Keratinocyte (primary cell): ENCODE measurements around the gene RNU6-9. TPM values are rescaled to one million over a fixed set of nuclear protein-coding genes. Genes with fewer than 3 reads are reported as not detected.

Experiments used
- DNase-seq: peaks from one replicate; pipeline ENCODE4 v3.0.0-alpha.2; 2011; ENCODE audit warnings: low read depth, missing footprints, low spot score
- FAIRE-seq: peaks from 2 replicates; lab custom pipeline; 2011; peaks lifted over from hg19 to GRCh38; lab: Jason Lieb, UNC
- H2AFZ ChIP-seq: 2 replicates; pipeline ENCODE4 v1.6.0; 2012; ENCODE audit warnings: low read length, control low read depth, inconsistent platforms; ENCODE audit not compliant: control insufficient read depth
- H3K27ac ChIP-seq: 2 replicates; pipeline ENCODE4 v1.5.1; 2011; ENCODE audit warnings: low read length; ENCODE audit not compliant: control insufficient read depth, insufficient read depth
- H3K27me3 ChIP-seq: 3 replicates; pipeline ENCODE4 v1.6.0; 2011; ENCODE audit warnings: low read length; ENCODE audit not compliant: control insufficient read depth, insufficient read depth; ENCODE audit errors: extremely low read depth
- H3K36me3 ChIP-seq, 2 experiments: 2 replicates in 1 of 2; 3 replicates in 1 of 2; pipeline ENCODE4 v1.5.1; 2011; ENCODE audit warnings: low read length in 2 of 2, mild to moderate bottlenecking in 1 of 2; ENCODE audit not compliant: control insufficient read depth in 2 of 2, insufficient read depth in 2 of 2; ENCODE audit errors: extremely low read depth in 1 of 2
- H3K4me1 ChIP-seq: 3 replicates; pipeline ENCODE4 v1.5.1; 2011; ENCODE audit warnings: low read length; ENCODE audit not compliant: control insufficient read depth, insufficient read depth; ENCODE audit errors: extremely low read depth
- H3K4me2 ChIP-seq: 3 replicates; pipeline ENCODE4 v1.6.0; 2011; ENCODE audit warnings: low read depth, low read length; ENCODE audit not compliant: control insufficient read depth, insufficient read depth; ENCODE audit errors: extremely low read depth
- H3K4me3 ChIP-seq, 3 experiments: fragments of 200-600 bp in 1 of 3; sonication (generic) in 1 of 3; 2 replicates in 2 of 3; 3 replicates in 1 of 3; pipeline ENCODE4 v1.5.1; 2011 to 2016; ENCODE audit warnings: low read length in 3 of 3, mild to moderate bottlenecking in 3 of 3, control low read depth in 2 of 3, inconsistent platforms in 1 of 3, low read depth in 1 of 3, mixed read lengths in 1 of 3, mixed run types in 1 of 3, moderate library complexity in 1 of 3; ENCODE audit not compliant: control insufficient read depth in 2 of 3, insufficient read depth in 2 of 3; ENCODE audit errors: extremely low read depth in 1 of 3
- H3K79me2 ChIP-seq: 2 replicates; pipeline ENCODE4 v1.6.0; 2012; ENCODE audit warnings: low read length; ENCODE audit not compliant: control insufficient read depth, insufficient read depth
- H3K9ac ChIP-seq: 3 replicates; pipeline ENCODE4 v1.6.0; 2011; ENCODE audit warnings: low read length; ENCODE audit not compliant: control insufficient read depth, insufficient read depth; ENCODE audit errors: extremely low read depth
- H3K9me1 ChIP-seq: 3 replicates; pipeline ENCODE4 v1.6.0; 2011; ENCODE audit warnings: low read length; ENCODE audit not compliant: control insufficient read depth, insufficient read depth; ENCODE audit errors: extremely low read depth
- H3K9me3 ChIP-seq: 2 replicates; pipeline ENCODE4 v1.5.1; 2012; ENCODE audit warnings: low read depth, low read length; ENCODE audit not compliant: control insufficient read depth
- H4K20me1 ChIP-seq: 3 replicates; pipeline ENCODE4 v1.6.0; 2011; ENCODE audit warnings: low read length; ENCODE audit not compliant: control insufficient read depth, insufficient read depth; ENCODE audit errors: extremely low read depth
- CTCF ChIP-seq, 3 experiments: IDR thresholded peaks in 1 of 3; conservative IDR thresholded peaks in 1 of 3; optimal IDR thresholded peaks in 1 of 3; 2 replicates in 2 of 3; 3 replicates in 1 of 3; pipeline versions ENCODE3 to v1.5.1; 2011; ENCODE audit warnings: low read length in 3 of 3, mild to moderate bottlenecking in 3 of 3, moderate library complexity in 2 of 3, control low read depth in 1 of 3, inconsistent platforms in 1 of 3; ENCODE audit not compliant: insufficient read depth in 2 of 3; ENCODE audit errors: extremely low read depth in 1 of 3
- EZH2 ChIP-seq: IDR thresholded peaks from one replicate; pipeline ENCODE4 v1.6.1; 2012; ENCODE audit warnings: inconsistent platforms, mild to moderate bottlenecking, low read length, moderate library complexity
- dilution Hi-C: fragments of 300-500 bp; cut with MboI; formaldehyde crosslinking; loops from one replicate; pipeline ENCODE4 v1.7.0; 2020; ENCODE audit warnings: low sequenced_read_pairs; ENCODE audit not compliant: extremely low pct_ligation_motif_present
- polyA plus RNA-seq, 5 experiments: library from polyadenylated mRNA; depleted of rRNA in 3 of 5; stranded (reverse) in 3 of 5; stranded (forward) in 1 of 5; unstranded in 1 of 5; fragments of >200 nt; gene quantifications; 1 replicate in 1 of 5; 2 replicates in 3 of 5; 3 replicates in 1 of 5; pipeline versions ENCODE4 v1.2.1 to v1.2.3, GENCODE V29; 2011 to 2012; ENCODE audit warnings: missing spikeins in 2 of 5, low read depth in 1 of 5, low replicate concordance in 1 of 5

RNU6-9 gene
- polyA plus RNA-seq, 1 donor (not counting 4 experiments of a cell fraction or from before 2014, with no cell fraction given), result not detected

GRCh38 chr19:888581-889385, 4.5 kb upstream of the RNU6-9 start:
- no peak for DNase-seq
- FAIRE-seq, result no peak
- Histone ChIP-seq H3K27me3 (no peaks in the 10 kb centered on the region), H3K4me1 (peaks cover 2% of the 10 kb centered on the region), H3K27ac (no peak overlapping the region), H2AFZ (no peak overlapping the region), H4K20me1 (no peaks in the 10 kb centered on the region), H3K9me1 (no peaks in the 10 kb centered on the region), H3K4me3 (no peak overlapping the region), H3K9ac (no peak overlapping the region), H3K79me2 (no peaks in the 10 kb centered on the region), H3K9me3 (no peaks in the 10 kb centered on the region), H3K4me2 (no peak overlapping the region), H3K36me3 (peaks cover 9 to 10% of the 10 kb centered on the region in 2 experiments)
- no peak for TF ChIP-seq CTCF (optimal IDR thresholded peaks at IDR 0.05 in 1 of 3, IDR thresholded peaks at IDR 0.05 in 1 of 3, conservative IDR thresholded peaks at IDR 0.05 in 1 of 3; ENCODE audit: extremely low read depth in 1 of 3, insufficient read depth in 2 of 3, low read length in 3 of 3)
- TF ChIP-seq EZH2, result no peak
- dilution Hi-C loops, result no loop called here

GRCh38 chr19:889662-890295, 3.5 kb upstream of the RNU6-9 start:
- Histone ChIP-seq H3K36me3 (peaks cover 9 to 10% of the 10 kb centered on the region in 2 experiments), H2AFZ (no peak overlapping the region), H3K4me1 (no peaks in the 10 kb centered on the region), H3K27me3 (no peaks in the 10 kb centered on the region), H3K4me3 (no peak overlapping the region), H3K9me3 (no peaks in the 10 kb centered on the region), H3K27ac (no peak overlapping the region), H3K9ac (no peak overlapping the region), H3K9me1 (no peaks in the 10 kb centered on the region), H3K79me2 (no peaks in the 10 kb centered on the region), H4K20me1 (no peaks in the 10 kb centered on the region), H3K4me2 (no peak overlapping the region)
- no peak for DNase-seq
- dilution Hi-C loops, result no loop called here
- no peak for TF ChIP-seq CTCF (optimal IDR thresholded peaks at IDR 0.05 in 1 of 3, IDR thresholded peaks at IDR 0.05 in 1 of 3, conservative IDR thresholded peaks at IDR 0.05 in 1 of 3; ENCODE audit: extremely low read depth in 1 of 3, insufficient read depth in 2 of 3, low read length in 3 of 3)
- no peak for TF ChIP-seq EZH2
- FAIRE-seq, result no peak
